ENCODE measurements around the gene RPS21.

RPS21 gene

GRCh38 chr20:62386383-62387218, at the start of gene RPS21:
Gene RPS21, plus strand, starts transcription at chr20:62387103. Its CDS starts 236 bp downstream, at chr20:62387339.
- peak; percentile 89 for DNase-seq

- no peak for DNase-seq
Measured at GRCh38 chr20:62337558-62338293, 49.2 kb upstream of the RPS21 start.

- no peak for DNase-seq
Measured at GRCh38 chr20:62338294-62338620, 48.6 kb upstream of the RPS21 start.

- DNase-seq, result no peak
Measured at GRCh38 chr20:62339647-62340062, 47.2 kb upstream of the RPS21 start.

GRCh38 chr20:62342910-62343309, 44.0 kb upstream of the RPS21 start:
- no peak for DNase-seq

- no peak for DNase-seq
Measured at GRCh38 chr20:62344092-62344491, 42.8 kb upstream of the RPS21 start.

GRCh38 chr20:62344782-62345181, 42.1 kb upstream of the RPS21 start:
- DNase-seq, result no peak

- no peak for DNase-seq
Measured at GRCh38 chr20:62345681-62346370, 41.1 kb upstream of the RPS21 start.

GRCh38 chr20:62346398-62347150, 40.3 kb upstream of the RPS21 start:
- no peak for DNase-seq

- no peak for DNase-seq
Measured at GRCh38 chr20:62347151-62347404, 39.8 kb upstream of the RPS21 start.

- no peak for DNase-seq
Measured at GRCh38 chr20:62347445-62347844, 39.5 kb upstream of the RPS21 start.

- DNase-seq, result no peak
Measured at GRCh38 chr20:62348604-62349003, 38.3 kb upstream of the RPS21 start.

- no peak for DNase-seq
Measured at GRCh38 chr20:62349556-62350097, 37.3 kb upstream of the RPS21 start.

GRCh38 chr20:62350098-62350628, 36.7 kb upstream of the RPS21 start:
- DNase-seq, result peak; percentile 75

GRCh38 chr20:62350629-62351422, 36.1 kb upstream of the RPS21 start:
- no peak for DNase-seq

- DNase-seq, result no peak
Measured at GRCh38 chr20:62351469-62352401, 35.2 kb upstream of the RPS21 start.

GRCh38 chr20:62352402-62353288, 34.3 kb upstream of the RPS21 start:
- DNase-seq, result peak; percentile 82

- no peak for DNase-seq
Measured at GRCh38 chr20:62353289-62354030, 33.4 kb upstream of the RPS21 start.

Measured in NCI-H1105 treated with DMSO at 0.1 percent for 48 hours (cell line).